Neural progenitor cell (in vitro differentiated cells): Measurements from ENCODE around the gene CFAP119.

Source experiments
- EZH2 ChIP-seq: fragments of 200-600 bp; sonication (generic); IDR thresholded peaks from 2 replicates; pipeline ENCODE4 v1.6.1; 2017; ENCODE audit warnings: antibody characterized with exemption, mild to moderate bottlenecking, moderate library complexity
- TF ChIP-seq, protein P1 (sequence below): fragments of 200-600 bp; sonication (generic); IDR thresholded peaks from 2 replicates; pipeline ENCODE4 v1.5.1; 2017; ENCODE audit warnings: antibody characterized with exemption, mild to moderate bottlenecking

DNA sequence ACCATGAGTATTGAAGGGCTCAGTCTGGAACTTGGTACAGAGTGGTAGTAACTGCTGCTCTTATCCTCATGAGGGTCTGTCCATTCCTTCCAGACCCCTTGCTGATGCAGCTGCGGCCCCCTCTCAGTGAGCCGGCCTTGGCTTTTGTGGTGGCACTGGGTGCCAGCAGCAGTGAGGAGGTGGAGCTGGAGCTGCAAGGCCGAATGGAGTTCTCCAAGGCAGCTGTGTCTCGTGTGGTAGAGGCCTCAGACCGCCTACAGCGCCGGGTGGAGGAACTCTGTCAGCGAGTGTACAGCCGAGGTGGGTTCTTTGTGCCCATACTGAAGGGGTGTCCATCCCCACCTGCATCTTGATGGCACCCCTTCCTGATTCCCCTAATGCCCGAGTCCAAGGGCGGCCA is 2.2 kb upstream of the CFAP119 start:
- TF ChIP-seq, protein P1, sequence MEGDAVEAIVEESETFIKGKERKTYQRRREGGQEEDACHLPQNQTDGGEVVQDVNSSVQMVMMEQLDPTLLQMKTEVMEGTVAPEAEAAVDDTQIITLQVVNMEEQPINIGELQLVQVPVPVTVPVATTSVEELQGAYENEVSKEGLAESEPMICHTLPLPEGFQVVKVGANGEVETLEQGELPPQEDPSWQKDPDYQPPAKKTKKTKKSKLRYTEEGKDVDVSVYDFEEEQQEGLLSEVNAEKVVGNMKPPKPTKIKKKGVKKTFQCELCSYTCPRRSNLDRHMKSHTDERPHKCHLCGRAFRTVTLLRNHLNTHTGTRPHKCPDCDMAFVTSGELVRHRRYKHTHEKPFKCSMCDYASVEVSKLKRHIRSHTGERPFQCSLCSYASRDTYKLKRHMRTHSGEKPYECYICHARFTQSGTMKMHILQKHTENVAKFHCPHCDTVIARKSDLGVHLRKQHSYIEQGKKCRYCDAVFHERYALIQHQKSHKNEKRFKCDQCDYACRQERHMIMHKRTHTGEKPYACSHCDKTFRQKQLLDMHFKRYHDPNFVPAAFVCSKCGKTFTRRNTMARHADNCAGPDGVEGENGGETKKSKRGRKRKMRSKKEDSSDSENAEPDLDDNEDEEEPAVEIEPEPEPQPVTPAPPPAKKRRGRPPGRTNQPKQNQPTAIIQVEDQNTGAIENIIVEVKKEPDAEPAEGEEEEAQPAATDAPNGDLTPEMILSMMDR: no peak
- TF ChIP-seq EZH2: no peak
